Mesendoderm (in vitro differentiated cells): ENCODE results near the gene NPFF. TPM values are rescaled to one million over a fixed set of nuclear protein-coding genes. Genes with fewer than 3 reads are reported as not detected.
"Not testable (repeated sequence)": the region's sequence is repeated elsewhere in the genome, so short reads cannot be mapped to it uniquely, and the experiment has no call there.

Experiments
- DNase-seq: peaks from one replicate; pipeline ENCODE4 v3.0.0; 2013
- H2AK5ac ChIP-seq: 2 replicates; pipeline ENCODE4 v1.6.1; 2013; ENCODE audit warnings: low read length, inconsistent platforms
- H2BK120ac ChIP-seq: 2 replicates; pipeline ENCODE4 v1.6.1; 2013; ENCODE audit warnings: low read depth, mild to moderate bottlenecking, low read length, moderate library complexity, mixed read lengths
- H2BK15ac ChIP-seq: replicated peaks from 2 replicates; pipeline ENCODE4 v1.6.1; 2013; ENCODE audit warnings: low read depth, mild to moderate bottlenecking, moderate library complexity
- H2BK5ac ChIP-seq: 2 replicates; pipeline ENCODE4 v1.6.1; 2013; ENCODE audit warnings: low read length, inconsistent platforms
- H3K18ac ChIP-seq: 2 replicates; pipeline ENCODE4 v1.6.1; 2013; ENCODE audit warnings: mild to moderate bottlenecking, low read length, mixed read lengths
- H3K23ac ChIP-seq: one replicate; pipeline ENCODE4 v1.6.1; 2013; ENCODE audit warnings: low read length
- H3K27ac ChIP-seq: 2 replicates; pipeline ENCODE4 v1.5.1; 2013; ENCODE audit warnings: low read depth, mild to moderate bottlenecking, inconsistent platforms, low read length, moderate library complexity
- H3K27me3 ChIP-seq: 2 replicates; pipeline ENCODE4 v1.6.1; 2013; ENCODE audit warnings: low read length, control low read depth, mild to moderate bottlenecking, inconsistent platforms; ENCODE audit not compliant: insufficient read depth, poor library complexity
- H3K36me3 ChIP-seq: 2 replicates; pipeline ENCODE4 v1.6.1; 2013; ENCODE audit warnings: low read length, inconsistent platforms; ENCODE audit not compliant: control insufficient read depth, insufficient read depth
- H3K4ac ChIP-seq: one replicate; pipeline ENCODE4 v1.6.1; 2013; ENCODE audit warnings: low read depth, mild to moderate bottlenecking, low read length, moderate library complexity
- H3K4me1 ChIP-seq: 2 replicates; pipeline ENCODE4 v1.6.1; 2013; ENCODE audit warnings: low read depth, low read length, inconsistent platforms; ENCODE audit not compliant: control insufficient read depth
- H3K4me2 ChIP-seq: 2 replicates; pipeline ENCODE4 v1.6.1; 2013; ENCODE audit warnings: low read length
- H3K4me3 ChIP-seq: 2 replicates; pipeline ENCODE4 v1.5.1; 2013; ENCODE audit warnings: mild to moderate bottlenecking, low read length
- H3K56ac ChIP-seq: one replicate; pipeline ENCODE4 v1.6.1; 2013; ENCODE audit warnings: low read length
- H3K79me1 ChIP-seq: 2 replicates; pipeline ENCODE4 v1.6.1; 2013; ENCODE audit warnings: low read length, inconsistent platforms
- H3K79me2 ChIP-seq: 2 replicates; pipeline ENCODE4 v1.6.1; 2013; ENCODE audit warnings: mild to moderate bottlenecking, low read length; ENCODE audit not compliant: control insufficient read depth, insufficient read depth
- H3K9ac ChIP-seq: 2 replicates; pipeline ENCODE4 v1.6.1; 2013; ENCODE audit warnings: low read length, inconsistent platforms
- H4K5ac ChIP-seq: one replicate; pipeline ENCODE4 v1.6.1; 2013; ENCODE audit warnings: low read length
- H4K8ac ChIP-seq: one replicate; pipeline ENCODE4 v1.6.1; 2013; ENCODE audit warnings: low read depth, mild to moderate bottlenecking, control low read depth, low read length, moderate library complexity
- WGBS: extraction: QIAGEN DNeasy Blood & Tissue Kit; methylation state at CpG from one replicate; pipeline ENCODE4 v1.1.7; 2013; ENCODE audit warnings: low lambda C conversion rate, missing lambda C conversion rate; ENCODE audit not compliant: insufficient coverage; ENCODE audit errors: extremely low coverage; 5-methylcytosine and 5-hydroxymethylcytosine counted together
- polyA plus RNA-seq, 2 experiments: library from polyadenylated mRNA; stranded (reverse); fragments of 200-250 nt; gene quantifications; one replicate each; pipeline ENCODE4 v1.2.3, GENCODE V29; 2013

The NPFF gene, protein sequence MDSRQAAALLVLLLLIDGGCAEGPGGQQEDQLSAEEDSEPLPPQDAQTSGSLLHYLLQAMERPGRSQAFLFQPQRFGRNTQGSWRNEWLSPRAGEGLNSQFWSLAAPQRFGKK
- polyA plus RNA-seq (2013, experiment 1 of 2): 0.25 TPM
- polyA plus RNA-seq (2013, experiment 2 of 2): 0.59 TPM

DNA sequence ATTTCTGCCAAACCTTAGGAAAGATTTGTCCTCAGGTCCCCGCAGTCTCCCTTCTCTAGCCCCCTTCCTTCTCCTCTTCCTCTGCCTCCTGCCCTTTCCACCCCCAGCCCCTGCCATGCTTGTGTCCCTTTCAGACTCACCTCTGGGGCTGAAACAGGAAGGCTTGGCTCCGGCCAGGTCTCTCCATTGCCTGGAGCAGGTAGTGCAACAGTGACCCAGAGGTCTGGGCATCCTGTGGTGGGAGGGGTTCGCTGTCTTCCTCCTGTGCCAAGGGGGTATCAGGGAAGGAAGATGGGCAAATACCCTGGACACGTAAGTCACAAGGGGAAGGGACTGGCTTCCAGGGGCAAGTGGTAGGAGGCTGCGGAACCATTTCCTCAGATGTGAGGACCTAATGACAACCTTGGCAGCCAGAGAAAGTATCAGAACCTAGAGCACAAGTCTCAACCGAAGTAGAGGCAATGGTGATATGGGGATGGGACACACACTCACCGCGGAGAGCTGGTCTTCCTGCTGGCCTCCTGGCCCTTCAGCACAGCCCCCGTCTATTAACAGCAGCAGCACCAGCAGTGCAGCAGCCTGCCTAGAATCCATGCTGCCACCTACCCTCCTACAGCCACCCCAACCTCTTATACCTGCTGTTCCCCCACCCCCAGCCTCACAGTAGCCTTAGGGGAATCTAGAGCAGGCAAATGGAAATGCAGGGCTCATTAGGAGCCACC is at the start of gene NPFF:
Gene NPFF, minus strand, starts transcription at position 604 of the 722 bp plus-strand sequence. Its CDS starts 10 bp downstream, at position 594.
- no CpG with 5 or more reads among the region's 9 CpGs for WGBS
- Histone ChIP-seq H3K18ac (no peak within 1 kb of the TSS), H3K4me2 (no peak within 1 kb of the TSS), H3K4me1 (peaks cover 2% of the 10 kb centered on the region), H3K23ac (no peak within 1 kb of the TSS), H2BK120ac (no peak within 1 kb of the TSS), H3K27me3 (no peaks in the 10 kb centered on the region), H2AK5ac (no peak within 1 kb of the TSS), H3K36me3 (no peaks in the 10 kb centered on the region), H3K9ac (no peak within 1 kb of the TSS), H3K4ac (no peak within 1 kb of the TSS), H2BK5ac (no peak within 1 kb of the TSS), H3K56ac (no peak within 1 kb of the TSS), H3K79me1 (peaks cover 4% of the 10 kb centered on the region), H3K4me3 (no peak within 1 kb of the TSS), H4K8ac (no peak within 1 kb of the TSS), H2BK15ac (no peak within 1 kb of the TSS), H3K79me2 (peaks cover 2% of the 10 kb centered on the region), H3K27ac (no peak within 1 kb of the TSS), H4K5ac (no peak within 1 kb of the TSS)
- DNase-seq: no peak

GRCh38 chr12:53552361-53553327 is 45.4 kb upstream of the NPFF start:
- Histone ChIP-seq H4K5ac (no peak overlapping the region), H3K27ac (no peak overlapping the region), H3K4ac (no peak overlapping the region), H3K56ac (no peak overlapping the region), H3K9ac (no peak overlapping the region), H3K4me2 (no peak overlapping the region), H3K18ac (no peak overlapping the region), H3K79me2 (no peaks in the 10 kb centered on the region), H4K8ac (no peak overlapping the region), H3K23ac (no peak overlapping the region), H3K36me3 (no peaks in the 10 kb centered on the region), H2AK5ac (no peak overlapping the region), H3K4me3 (no peak overlapping the region), H3K27me3 (no peaks in the 10 kb centered on the region), H3K79me1 (no peaks in the 10 kb centered on the region), H2BK120ac (no peak overlapping the region), H2BK5ac (no peak overlapping the region), H3K4me1 (no peaks in the 10 kb centered on the region), H2BK15ac (no peak overlapping the region)
- DNase-seq: no peak
- no CpG with 5 or more reads among the region's 14 CpGs for WGBS

DNA sequence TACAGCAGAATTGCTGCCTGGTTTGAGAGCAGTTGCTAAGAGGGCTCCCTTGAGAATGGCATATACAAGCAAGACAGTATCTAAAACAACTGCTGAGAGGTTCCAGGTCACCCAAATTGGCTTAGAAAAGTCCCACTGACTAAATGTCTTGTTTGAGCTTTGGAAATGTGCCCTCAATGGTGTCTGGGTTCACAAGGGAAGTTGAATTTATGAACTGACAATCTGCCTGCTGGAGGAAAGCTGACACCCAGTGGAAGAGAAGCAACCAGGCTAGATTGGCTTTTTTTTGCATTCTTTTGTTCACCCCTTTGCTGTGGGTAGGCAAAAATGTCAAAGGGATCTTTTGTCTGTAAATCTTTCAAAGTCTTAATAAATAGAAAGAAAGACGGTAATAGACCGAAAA is 44.6 kb upstream of the NPFF start:
- Histone ChIP-seq H3K27ac (no peak overlapping the region), H3K18ac (no peak overlapping the region), H2BK120ac (no peak overlapping the region), H3K36me3 (no peaks in the 10 kb centered on the region), H4K8ac (no peak overlapping the region), H4K5ac (no peak overlapping the region), H2BK5ac (no peak overlapping the region), H2BK15ac (no peak overlapping the region), H3K4ac (no peak overlapping the region), H3K79me2 (no peaks in the 10 kb centered on the region), H3K4me1 (no peaks in the 10 kb centered on the region), H3K27me3 (no peaks in the 10 kb centered on the region), H3K23ac (no peak overlapping the region), H2AK5ac (no peak overlapping the region), H3K9ac (no peak overlapping the region), H3K79me1 (no peaks in the 10 kb centered on the region), H3K4me3 (no peak overlapping the region), H3K56ac (no peak overlapping the region), H3K4me2 (no peak overlapping the region)
- DNase-seq: no peak
- WGBS: no CpG with 5 or more reads among the region's 2 CpGs

- no peak overlapping the region for H4K8ac ChIP-seq
- no peaks in the 10 kb centered on the region for H3K36me3 ChIP-seq
Measured at GRCh38 chr12:53550595-53550994, 43.3 kb upstream of the NPFF start.

GRCh38 chr12:53550131-53550530 is 42.8 kb upstream of the NPFF start:
- H3K79me2 ChIP-seq, H2BK15ac ChIP-seq, H3K56ac ChIP-seq, H3K4me3 ChIP-seq, H3K79me1 ChIP-seq, DNase-seq, H4K8ac ChIP-seq, H3K27ac ChIP-seq, H2AK5ac ChIP-seq, H3K4me2 ChIP-seq, H3K18ac ChIP-seq, H3K4ac ChIP-seq, H3K36me3 ChIP-seq, H3K9ac ChIP-seq, H4K5ac ChIP-seq, H3K27me3 ChIP-seq, H3K4me1 ChIP-seq, H2BK5ac ChIP-seq, H2BK120ac ChIP-seq, H3K23ac ChIP-seq: not testable (repeated sequence)
- no CpG with 5 or more reads among the region's 8 CpGs for WGBS

More at GRCh38 chr12:53550595-53550994, 43.3 kb upstream of the NPFF start:
- Histone ChIP-seq H2BK120ac (no peak overlapping the region), H3K23ac (no peak overlapping the region), H3K27me3 (no peaks in the 10 kb centered on the region), H3K79me2 (no peaks in the 10 kb centered on the region), H3K27ac (no peak overlapping the region), H3K4me2 (no peak overlapping the region), H4K5ac (no peak overlapping the region), H3K18ac (no peak overlapping the region), H3K4me1 (no peaks in the 10 kb centered on the region), H3K4me3 (no peak overlapping the region), H3K56ac (no peak overlapping the region), H2BK15ac (no peak overlapping the region), H3K9ac (no peak overlapping the region), H3K4ac (no peak overlapping the region), H3K79me1 (no peaks in the 10 kb centered on the region), H2BK5ac (no peak overlapping the region), H2AK5ac (no peak overlapping the region)
- DNase-seq: no peak
- WGBS: no CpG with 5 or more reads among the region's 1 CpG
